GM20000 (cell line): Measurements from ENCODE around the gene AVPI1.

Experiments used
- DNase-seq: peaks from one replicate; pipeline ENCODE4 v3.0.0; 2012; ENCODE audit warnings: low spot score
- CTCF ChIP-seq: IDR thresholded peaks from 2 replicates; pipeline ENCODE4 v1.5.1; 2012; ENCODE audit warnings: mild to moderate bottlenecking, control low read depth; ENCODE audit errors: extremely low read depth, missing control alignments

Gene AVPI1

GRCh38 chr10:97673736-97674525 is 13.1 kb downstream of the AVPI1 start:
- DNase-seq = no peak
- TF ChIP-seq CTCF = no peak

GRCh38 chr10:97669571-97669970 is 17.5 kb downstream of the AVPI1 start:
- DNase-seq = no peak
- no peak for TF ChIP-seq CTCF

GRCh38 chr10:97667463-97667862 is 19.6 kb downstream of the AVPI1 start:
- TF ChIP-seq CTCF = no peak

GRCh38 chr10:97666992-97667391 is 20.0 kb downstream of the AVPI1 start:
- TF ChIP-seq CTCF = no peak

More at GRCh38 chr10:97667463-97667862, 19.6 kb downstream of the AVPI1 start:
- no peak for DNase-seq

GRCh38 chr10:97664282-97664850 is 22.7 kb downstream of the AVPI1 start:
- no peak for DNase-seq
- TF ChIP-seq CTCF = no peak

More at GRCh38 chr10:97666992-97667391, 20.0 kb downstream of the AVPI1 start:
- no peak for DNase-seq

- no peak for TF ChIP-seq CTCF
- no peak for DNase-seq
Measured at GRCh38 chr10:97659589-97659988, 27.5 kb downstream of the AVPI1 start.

- DNase-seq = no peak
- no peak for TF ChIP-seq CTCF
Measured at GRCh38 chr10:97656777-97657176, 30.3 kb downstream of the AVPI1 start.
